ENCODE measurements around the gene TRPM2. TPM values are rescaled to one million over a fixed set of nuclear protein-coding genes. Genes with fewer than 3 reads are reported as not detected.

TRPM2 gene
- total RNA-seq, 4 donors from 2014 or later, result 2.9 to 7.0 (median 6.1) TPM

DNA sequence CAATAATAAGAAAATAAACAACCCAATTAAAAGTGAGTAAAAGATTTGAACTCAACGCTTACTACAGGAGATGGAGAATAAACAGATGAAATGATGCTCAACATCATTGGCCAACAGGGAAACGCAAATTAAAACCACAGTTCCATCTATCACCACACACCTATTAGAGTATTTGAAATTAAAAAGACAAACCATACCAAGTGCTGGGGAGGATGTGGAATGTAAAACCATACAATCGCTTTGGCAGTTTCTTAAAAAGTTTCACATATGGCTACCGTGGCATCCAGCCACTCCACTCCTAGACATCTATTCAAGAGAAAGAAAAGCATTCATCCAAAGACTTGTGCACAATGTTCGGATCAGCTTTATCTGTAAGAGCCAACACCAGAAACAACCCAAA lies 100.6 kb downstream of the TRPM2 start:
- TF ChIP-seq, protein P1, sequence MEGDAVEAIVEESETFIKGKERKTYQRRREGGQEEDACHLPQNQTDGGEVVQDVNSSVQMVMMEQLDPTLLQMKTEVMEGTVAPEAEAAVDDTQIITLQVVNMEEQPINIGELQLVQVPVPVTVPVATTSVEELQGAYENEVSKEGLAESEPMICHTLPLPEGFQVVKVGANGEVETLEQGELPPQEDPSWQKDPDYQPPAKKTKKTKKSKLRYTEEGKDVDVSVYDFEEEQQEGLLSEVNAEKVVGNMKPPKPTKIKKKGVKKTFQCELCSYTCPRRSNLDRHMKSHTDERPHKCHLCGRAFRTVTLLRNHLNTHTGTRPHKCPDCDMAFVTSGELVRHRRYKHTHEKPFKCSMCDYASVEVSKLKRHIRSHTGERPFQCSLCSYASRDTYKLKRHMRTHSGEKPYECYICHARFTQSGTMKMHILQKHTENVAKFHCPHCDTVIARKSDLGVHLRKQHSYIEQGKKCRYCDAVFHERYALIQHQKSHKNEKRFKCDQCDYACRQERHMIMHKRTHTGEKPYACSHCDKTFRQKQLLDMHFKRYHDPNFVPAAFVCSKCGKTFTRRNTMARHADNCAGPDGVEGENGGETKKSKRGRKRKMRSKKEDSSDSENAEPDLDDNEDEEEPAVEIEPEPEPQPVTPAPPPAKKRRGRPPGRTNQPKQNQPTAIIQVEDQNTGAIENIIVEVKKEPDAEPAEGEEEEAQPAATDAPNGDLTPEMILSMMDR (IDR thresholded peaks at IDR 0.05; ENCODE audit: low read depth), result no peak

- TF ChIP-seq, protein P1 (IDR thresholded peaks at IDR 0.05; ENCODE audit: low read depth), result no peak
Observed at GRCh38 chr21:44454747-44455523, 101.5 kb downstream of the TRPM2 start, which contains the start of gene LRRC3. TSS of gene LRRC3 (plus strand) at chr21:44455510. CDS start at chr21:44456645, 1,135 bp downstream.

DNA sequence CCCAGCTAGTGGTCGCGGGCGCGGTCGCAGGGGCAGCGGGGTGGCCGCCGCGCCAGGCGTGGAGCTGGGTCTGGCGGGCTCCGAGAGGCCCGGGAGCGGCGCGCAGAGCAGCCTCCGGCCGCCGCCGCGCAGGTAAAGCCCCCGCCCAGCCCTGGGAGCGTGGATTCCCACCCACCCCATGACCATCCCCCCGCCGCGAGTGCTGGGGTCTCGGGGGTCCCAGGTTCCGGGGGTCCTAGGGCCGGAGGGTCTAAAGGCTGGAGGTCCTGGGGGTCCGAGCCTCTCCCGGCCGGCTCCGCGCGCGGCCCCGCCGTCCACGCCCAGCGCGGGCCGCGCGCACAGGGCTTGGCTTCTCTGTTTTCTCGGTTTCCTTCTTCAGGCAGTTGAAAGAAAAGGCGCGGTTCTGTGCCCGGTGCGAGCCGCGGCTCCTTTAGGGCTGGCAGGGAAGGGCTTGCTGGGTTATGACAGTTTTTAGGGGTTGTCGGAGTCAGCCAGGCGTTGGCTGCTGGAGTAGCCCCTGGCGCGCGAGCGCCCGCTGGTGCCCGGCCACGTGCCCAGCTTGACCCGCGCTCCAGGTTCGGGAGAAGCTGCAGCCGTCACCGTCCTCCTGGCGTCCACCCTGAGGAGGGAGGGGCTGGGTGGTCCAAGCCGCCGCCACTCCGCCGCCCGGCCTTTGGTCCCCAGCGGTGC lies 102.2 kb downstream of the TRPM2 start:
- TF ChIP-seq, protein P1 (IDR thresholded peaks at IDR 0.05; ENCODE audit: low read depth), result no peak

- TF ChIP-seq, protein P1 (IDR thresholded peaks at IDR 0.05; ENCODE audit: low read depth), result no peak
Observed at GRCh38 chr21:44456214-44456914, 102.9 kb downstream of the TRPM2 start.

DNA sequence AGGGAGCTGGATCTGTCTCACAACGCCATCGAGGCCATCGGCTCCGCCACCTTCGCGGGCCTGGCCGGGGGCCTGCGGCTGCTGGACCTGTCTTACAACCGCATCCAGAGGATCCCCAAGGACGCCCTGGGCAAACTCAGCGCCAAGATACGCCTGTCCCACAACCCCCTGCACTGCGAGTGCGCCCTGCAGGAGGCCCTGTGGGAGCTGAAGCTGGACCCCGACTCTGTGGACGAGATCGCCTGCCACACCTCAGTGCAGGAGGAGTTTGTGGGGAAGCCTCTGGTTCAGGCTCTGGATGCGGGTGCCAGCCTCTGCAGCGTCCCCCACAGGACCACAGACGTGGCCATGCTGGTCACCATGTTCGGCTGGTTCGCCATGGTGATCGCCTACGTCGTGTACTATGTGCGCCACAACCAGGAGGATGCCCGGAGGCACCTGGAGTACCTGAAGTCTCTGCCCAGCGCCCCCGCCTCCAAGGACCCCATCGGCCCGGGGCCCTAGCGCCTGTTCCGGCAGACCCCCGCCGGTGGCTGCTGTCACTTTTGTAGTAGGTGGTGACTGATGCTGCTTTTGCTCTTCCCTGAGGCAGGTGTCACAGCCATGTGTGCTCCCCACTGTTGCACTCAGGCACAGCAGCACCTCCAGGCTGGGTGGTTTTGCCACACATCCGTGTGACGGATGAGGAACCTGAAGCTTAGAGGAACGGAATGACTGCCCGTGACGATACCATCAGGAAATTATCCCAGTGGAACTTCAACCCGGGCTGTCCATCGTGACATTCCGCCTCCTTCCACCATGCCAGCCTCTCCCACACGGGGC lies 103.7 kb downstream of the TRPM2 start:
- TF ChIP-seq, protein P1 (IDR thresholded peaks at IDR 0.05; ENCODE audit: low read depth), result no peak

GRCh38 chr21:44458971-44459711 lies 105.7 kb downstream of the TRPM2 start:
- TF ChIP-seq, protein P1 (IDR thresholded peaks at IDR 0.05; ENCODE audit: low read depth), result no peak

Data from subcutaneous adipose tissue (tissue), 4 donors.